ENCODE results near the gene ANKRD66. TPM values are rescaled to one million over a fixed set of nuclear protein-coding genes. Genes with fewer than 3 reads are reported as not detected.

Gene ANKRD66
- total RNA-seq (not detected), total RNA-seq (0 to 0.07 (median 0) reads per million in 29 experiments)
- not detected for total RNA-seq (2013)

- H3K36me3 ChIP-seq (ENCODE audit: control insufficient read depth in 2 of 2, extremely low read depth in 1 of 2, insufficient read depth in 1 of 2, low read length in 1 of 2): no peaks in the 10 kb centered on the region
- H3K4me3 Mint-ChIP-seq: no peak within 1 kb of the TSS
- no peak for ATAC-seq (replicated peaks in 1 of 4)
- H3K36me3 Mint-ChIP-seq: no peaks in the 10 kb centered on the region
- H3K27me3 ChIP-seq (replicated peaks in 1 of 2; ENCODE audit: control insufficient read depth in 2 of 2, extremely low read depth in 1 of 2, insufficient read depth in 2 of 2, low read length in 1 of 2): peaks cover 0 to 5% of the 10 kb centered on the region in 2 experiments
- no peak for DNase-seq
- no peak within 1 kb of the TSS for H3K4me3 ChIP-seq (ENCODE audit: control insufficient read depth in 1 of 2, extremely low read depth in 1 of 2, low read length in 1 of 2)
- no peak within 1 kb of the TSS for H3K27ac ChIP-seq (ENCODE audit: low read length)
- no CpG with 5 or more reads among the region's 1 CpG for WGBS (ENCODE audit: insufficient coverage)
- peaks cover 10 to 23% of the 10 kb centered on the region in 2 donors for H3K27me3 Mint-ChIP-seq
- H3K9me3 Mint-ChIP-seq: peaks cover 0 to 9% (median 0%) of the 10 kb centered on the region in 3 donors
- H3K9me3 ChIP-seq: no peaks in the 10 kb centered on the region
- no peak within 1 kb of the TSS for H3K27ac Mint-ChIP-seq
- no peaks in the 10 kb centered on the region for H3K4me1 ChIP-seq (ENCODE audit: control insufficient read depth in 1 of 2, extremely low read depth in 1 of 2, insufficient read depth in 2 of 2, low read length in 2 of 2)
- ChIA-PET POLR2A (no interaction called here), CTCF (no interaction called here)
- no peaks in the 10 kb centered on the region for H3K4me1 Mint-ChIP-seq
Observed at GRCh38 chr6:46746696-46747095, at the start of gene ANKRD66. TSS of gene ANKRD66 (plus strand) at chr6:46746933. CDS start at chr6:46751949, 5,016 bp downstream.

GRCh38 chr6:46699970-46700369, 46.8 kb upstream of the ANKRD66 start:
- WGBS (ENCODE audit: insufficient coverage): no CpG with 5 or more reads among the region's 1 CpG
- peaks cover 0 to 3% of the 10 kb centered on the region in 2 experiments for H3K27me3 ChIP-seq (replicated peaks in 1 of 2; ENCODE audit: control insufficient read depth in 2 of 2, extremely low read depth in 1 of 2, insufficient read depth in 2 of 2, low read length in 1 of 2)
- H3K27ac Mint-ChIP-seq: no peak overlapping the region
- CTCF ChIA-PET: no interaction called here
- H3K27me3 Mint-ChIP-seq: peaks cover 18 to 21% of the 10 kb centered on the region in 2 donors
- no peak for ATAC-seq (replicated peaks in 1 of 4)
- no peaks in the 10 kb centered on the region for H3K36me3 ChIP-seq (ENCODE audit: control insufficient read depth in 2 of 2, extremely low read depth in 1 of 2, insufficient read depth in 1 of 2, low read length in 1 of 2)
- H3K27ac ChIP-seq (ENCODE audit: low read length): no peak overlapping the region
- POLR2A ChIA-PET: no interaction called here
- H3K4me1 Mint-ChIP-seq: no peaks in the 10 kb centered on the region
- no peaks in the 10 kb centered on the region for H3K4me1 ChIP-seq (ENCODE audit: control insufficient read depth in 1 of 2, extremely low read depth in 1 of 2, insufficient read depth in 2 of 2, low read length in 2 of 2)
- H3K9me3 ChIP-seq: no peaks in the 10 kb centered on the region
- H3K9me3 Mint-ChIP-seq: no peaks in the 10 kb centered on the region
- H3K4me3 Mint-ChIP-seq: no peak overlapping the region
- no peak for DNase-seq
- no peak overlapping the region for H3K4me3 ChIP-seq (ENCODE audit: control insufficient read depth in 1 of 2, extremely low read depth in 1 of 2, low read length in 1 of 2)
- no peaks in the 10 kb centered on the region for H3K36me3 Mint-ChIP-seq

GRCh38 chr6:46704562-46704961, 42.2 kb upstream of the ANKRD66 start:
- Mint-ChIP-seq H3K27me3 (peaks cover 19 to 28% of the 10 kb centered on the region in 2 donors), H3K36me3 (no peaks in the 10 kb centered on the region), H3K4me1 (no peaks in the 10 kb centered on the region), H3K27ac (no peak overlapping the region), H3K4me3 (no peak overlapping the region), H3K9me3 (no peaks in the 10 kb centered on the region)
- no peak for ATAC-seq (replicated peaks in 1 of 4)
- Histone ChIP-seq H3K4me1 (ENCODE audit: control insufficient read depth in 1 of 2, extremely low read depth in 1 of 2, insufficient read depth in 2 of 2, low read length in 2 of 2) (no peaks in the 10 kb centered on the region), H3K27ac (ENCODE audit: low read length) (no peak overlapping the region), H3K27me3 (replicated peaks in 1 of 2; ENCODE audit: control insufficient read depth in 2 of 2, extremely low read depth in 1 of 2, insufficient read depth in 2 of 2, low read length in 1 of 2) (no peaks in the 10 kb centered on the region), H3K36me3 (ENCODE audit: control insufficient read depth in 2 of 2, extremely low read depth in 1 of 2, insufficient read depth in 1 of 2, low read length in 1 of 2) (no peaks in the 10 kb centered on the region), H3K9me3 (no peaks in the 10 kb centered on the region), H3K4me3 (ENCODE audit: control insufficient read depth in 1 of 2, extremely low read depth in 1 of 2, low read length in 1 of 2) (no peak overlapping the region)
- no peak for DNase-seq
- no CpG with 5 or more reads among the region's 3 CpGs for WGBS (ENCODE audit: insufficient coverage)
- ChIA-PET POLR2A (no interaction called here), CTCF (no interaction called here)

GRCh38 chr6:46706464-46706863, 40.3 kb upstream of the ANKRD66 start:
- Mint-ChIP-seq H3K4me1 (no peaks in the 10 kb centered on the region), H3K27ac (no peak overlapping the region), H3K36me3 (no peaks in the 10 kb centered on the region), H3K9me3 (no peaks in the 10 kb centered on the region), H3K4me3 (no peak overlapping the region), H3K27me3 (peaks cover 22 to 34% of the 10 kb centered on the region in 2 donors)
- no peak for DNase-seq
- no peak for ATAC-seq (replicated peaks in 1 of 4)
- Histone ChIP-seq H3K4me1 (ENCODE audit: control insufficient read depth in 1 of 2, extremely low read depth in 1 of 2, insufficient read depth in 2 of 2, low read length in 2 of 2) (no peaks in the 10 kb centered on the region), H3K36me3 (ENCODE audit: control insufficient read depth in 2 of 2, extremely low read depth in 1 of 2, insufficient read depth in 1 of 2, low read length in 1 of 2) (no peaks in the 10 kb centered on the region), H3K9me3 (no peaks in the 10 kb centered on the region), H3K4me3 (ENCODE audit: control insufficient read depth in 1 of 2, extremely low read depth in 1 of 2, low read length in 1 of 2) (no peak overlapping the region), H3K27ac (ENCODE audit: low read length) (no peak overlapping the region), H3K27me3 (replicated peaks in 1 of 2; ENCODE audit: control insufficient read depth in 2 of 2, extremely low read depth in 1 of 2, insufficient read depth in 2 of 2, low read length in 1 of 2) (peaks cover 0 to 2% of the 10 kb centered on the region in 2 experiments)
- ChIA-PET POLR2A (no interaction called here), CTCF (no interaction called here)
- 29% methylated on average over 1 of the region's 2 CpGs for WGBS (ENCODE audit: insufficient coverage)

- H3K36me3 ChIP-seq (ENCODE audit: control insufficient read depth in 2 of 2, extremely low read depth in 1 of 2, insufficient read depth in 1 of 2, low read length in 1 of 2): no peaks in the 10 kb centered on the region
- ATAC-seq (replicated peaks in 1 of 4): no peak
- H3K27ac ChIP-seq (ENCODE audit: low read length): no peak overlapping the region
- no peaks in the 10 kb centered on the region for H3K9me3 ChIP-seq
- no peak overlapping the region for H3K4me3 ChIP-seq (ENCODE audit: control insufficient read depth in 1 of 2, extremely low read depth in 1 of 2, low read length in 1 of 2)
- H3K27me3 ChIP-seq (replicated peaks in 1 of 2; ENCODE audit: control insufficient read depth in 2 of 2, extremely low read depth in 1 of 2, insufficient read depth in 2 of 2, low read length in 1 of 2): peaks cover 0 to 2% of the 10 kb centered on the region in 2 experiments
- WGBS (ENCODE audit: insufficient coverage): no CpG with 5 or more reads among the region's 1 CpG
- no peaks in the 10 kb centered on the region for H3K36me3 Mint-ChIP-seq
- no peaks in the 10 kb centered on the region for H3K9me3 Mint-ChIP-seq
- H3K27ac Mint-ChIP-seq: no peak overlapping the region
- H3K4me1 Mint-ChIP-seq: no peaks in the 10 kb centered on the region
- peaks cover 13 to 23% of the 10 kb centered on the region in 2 donors for H3K27me3 Mint-ChIP-seq
- CTCF ChIA-PET: no interaction called here
- no peaks in the 10 kb centered on the region for H3K4me1 ChIP-seq (ENCODE audit: control insufficient read depth in 1 of 2, extremely low read depth in 1 of 2, insufficient read depth in 2 of 2, low read length in 2 of 2)
- H3K4me3 Mint-ChIP-seq: no peak overlapping the region
- POLR2A ChIA-PET: no interaction called here
- DNase-seq: no peak
Observed at GRCh38 chr6:46711491-46711890, 35.2 kb upstream of the ANKRD66 start.

- POLR2A ChIA-PET: no interaction called here
- no peak overlapping the region for H3K27ac Mint-ChIP-seq
Observed at GRCh38 chr6:46715141-46715540, 31.6 kb upstream of the ANKRD66 start.

GRCh38 chr6:46719099-46719498, 27.6 kb upstream of the ANKRD66 start:
- Mint-ChIP-seq H3K27ac (no peak overlapping the region), H3K36me3 (no peaks in the 10 kb centered on the region), H3K4me3 (no peak overlapping the region), H3K9me3 (no peaks in the 10 kb centered on the region), H3K4me1 (peaks cover 0 to 2% (median 0%) of the 10 kb centered on the region in 3 donors), H3K27me3 (peaks cover 10 to 23% of the 10 kb centered on the region in 2 donors)
- Histone ChIP-seq H3K4me1 (ENCODE audit: control insufficient read depth in 1 of 2, extremely low read depth in 1 of 2, insufficient read depth in 2 of 2, low read length in 2 of 2) (no peaks in the 10 kb centered on the region), H3K9me3 (no peaks in the 10 kb centered on the region), H3K27ac (ENCODE audit: low read length) (no peak overlapping the region), H3K36me3 (ENCODE audit: control insufficient read depth in 2 of 2, extremely low read depth in 1 of 2, insufficient read depth in 1 of 2, low read length in 1 of 2) (no peaks in the 10 kb centered on the region), H3K4me3 (ENCODE audit: control insufficient read depth in 1 of 2, extremely low read depth in 1 of 2, low read length in 1 of 2) (no peak overlapping the region), H3K27me3 (replicated peaks in 1 of 2; ENCODE audit: control insufficient read depth in 2 of 2, extremely low read depth in 1 of 2, insufficient read depth in 2 of 2, low read length in 1 of 2) (peaks cover 0 to 8% of the 10 kb centered on the region in 2 experiments)
- POLR2A ChIA-PET: no interaction called here
- DNase-seq (no peak), ATAC-seq (replicated peaks in 1 of 4) (no peak)
- CTCF ChIA-PET: interaction anchor here in 1 of 2 donors (0.6 kb wide), 1 partner anchor 220 kb away, joined by 3 read pairs; no protein-coding TSS in a partner anchor
- 80% methylated on average over 1 of the region's 1 CpG for WGBS (ENCODE audit: insufficient coverage)

More at GRCh38 chr6:46715141-46715540, 31.6 kb upstream of the ANKRD66 start:
- no peak for ATAC-seq (replicated peaks in 1 of 4)
- peaks cover 0 to 3% of the 10 kb centered on the region in 2 experiments for H3K27me3 ChIP-seq (replicated peaks in 1 of 2; ENCODE audit: control insufficient read depth in 2 of 2, extremely low read depth in 1 of 2, insufficient read depth in 2 of 2, low read length in 1 of 2)
- H3K36me3 ChIP-seq (ENCODE audit: control insufficient read depth in 2 of 2, extremely low read depth in 1 of 2, insufficient read depth in 1 of 2, low read length in 1 of 2): no peaks in the 10 kb centered on the region
- peaks cover 8 to 13% of the 10 kb centered on the region in 2 donors for H3K27me3 Mint-ChIP-seq
- DNase-seq: no peak
- H3K36me3 Mint-ChIP-seq: no peaks in the 10 kb centered on the region
- H3K27ac ChIP-seq (ENCODE audit: low read length): no peak overlapping the region
- no peaks in the 10 kb centered on the region for H3K9me3 Mint-ChIP-seq
- H3K9me3 ChIP-seq: no peaks in the 10 kb centered on the region
- H3K4me3 Mint-ChIP-seq: no peak overlapping the region
- CTCF ChIA-PET: no interaction called here
- no peak overlapping the region for H3K4me3 ChIP-seq (ENCODE audit: control insufficient read depth in 1 of 2, extremely low read depth in 1 of 2, low read length in 1 of 2)
- H3K4me1 ChIP-seq (ENCODE audit: control insufficient read depth in 1 of 2, extremely low read depth in 1 of 2, insufficient read depth in 2 of 2, low read length in 2 of 2): no peaks in the 10 kb centered on the region
- peaks cover 0 to 2% (median 0%) of the 10 kb centered on the region in 3 donors for H3K4me1 Mint-ChIP-seq

Data from T-cell (primary cell).